Measurements from ENCODE around the gene DBH.

Gene DBH

GRCh38 chr9:133685653-133686609 is 49.8 kb downstream of the DBH start:
- DNase-seq: no peak

- DNase-seq: no peak
Measured at GRCh38 chr9:133686642-133687575, 50.7 kb downstream of the DBH start.

GRCh38 chr9:133687856-133688761 is 51.9 kb downstream of the DBH start:
- DNase-seq: no peak

- DNase-seq: no peak
Measured at GRCh38 chr9:133689151-133689763, 53.1 kb downstream of the DBH start.

GRCh38 chr9:133690081-133690561 is 54.0 kb downstream of the DBH start:
- no peak for DNase-seq

- DNase-seq: no peak
Measured at GRCh38 chr9:133691191-133691590, 55.0 kb downstream of the DBH start.

- DNase-seq: no peak
Measured at GRCh38 chr9:133691626-133692363, 55.6 kb downstream of the DBH start.

GRCh38 chr9:133692364-133692985 is 56.3 kb downstream of the DBH start:
- no peak for DNase-seq

GRCh38 chr9:133693116-133693515 is 57.0 kb downstream of the DBH start:
- no peak for DNase-seq

- DNase-seq: no peak
Measured at GRCh38 chr9:133693703-133694529, 57.8 kb downstream of the DBH start.

GRCh38 chr9:133694686-133695085 is 58.5 kb downstream of the DBH start:
- DNase-seq: no peak

GRCh38 chr9:133696071-133696472 is 59.9 kb downstream of the DBH start:
- no peak for DNase-seq

GRCh38 chr9:133699546-133699945 is 63.4 kb downstream of the DBH start:
- no peak for DNase-seq

- no peak for DNase-seq
Measured at GRCh38 chr9:133700819-133701320, 64.7 kb downstream of the DBH start.

GRCh38 chr9:133701321-133701980 is 65.3 kb downstream of the DBH start:
- DNase-seq: no peak

- no peak for DNase-seq
Measured at GRCh38 chr9:133701981-133702797, 66.0 kb downstream of the DBH start.

GRCh38 chr9:133702798-133703590 is 66.8 kb downstream of the DBH start:
- no peak for DNase-seq

All from OCI-M1 (cell line).